Pancreas (tissue), 10 donors: ENCODE results near the gene SMURF1. TPM values are rescaled to one million over a fixed set of nuclear protein-coding genes. Genes with fewer than 3 reads are reported as not detected.
A peak's percentile ranks its signal among the peaks of the same experiment; 100 is the strongest.
"Not testable (repeated sequence)": the region's sequence is repeated elsewhere in the genome, so short reads cannot be mapped to it uniquely, and the experiment has no call there.

Source experiments
- ATAC-seq, 4 donors: fragments of 200-7000 bp; cut with Tn5 transposase; one replicate each; pipeline versions ENCODE4 v1.8.0 to v1.9.1; 2020; ENCODE audit warnings: mild to moderate bottlenecking in 4 of 4, moderate library complexity in 4 of 4
- DNase-seq, 6 donors: peaks; one replicate each; pipeline ENCODE4 v3.0.0-alpha.2; 2020
- FAIRE-seq: peaks from 2 replicates; lab custom pipeline; 2012; peaks lifted over from hg19 to GRCh38; lab: Jason Lieb, UNC
- H3K27ac ChIP-seq, 4 donors: fragments of 200-600 bp; sonication (generic); 1 replicate in 3 of 4; 2 replicates in 1 of 4; pipeline versions ENCODE4 v1.5.0 to v1.8.0; 2020
- H3K27me3 ChIP-seq, 4 donors: fragments of 200-600 bp; one replicate each; pipeline ENCODE4 v1.8.0; 2021
- H3K36me3 ChIP-seq, 3 donors: fragments of 200-600 bp; sonication (generic) in 1 of 3; one replicate each; pipeline versions ENCODE4 v1.5.0 to v1.8.0; 2020 to 2021
- H3K4me1 ChIP-seq, 3 donors: fragments of 200-600 bp; one replicate each; pipeline ENCODE4 v1.8.0; 2021
- H3K4me3 ChIP-seq, 4 donors: fragments of 200-600 bp; sonication (generic) in 2 of 4; one replicate each; pipeline versions ENCODE4 v1.5.0 to v1.8.0; 2020 to 2021
- H3K9me3 ChIP-seq, 4 donors: fragments of 200-600 bp; one replicate each; pipeline ENCODE4 v1.8.0; 2021
- CTCF ChIP-seq, 4 donors: fragments of 200-600 bp; sonication (generic) in 3 of 4; IDR thresholded peaks; one replicate each; pipeline versions ENCODE4 v1.5.0 to v1.8.0; 2021; ENCODE audit warnings: antibody characterized with exemption in 4 of 4
- WGBS, 2 donors: extraction: QIAGEN DNeasy Blood & Tissue Kit; methylation state at CpG; one replicate each; pipeline ENCODE4 v1.1.7; 2013; 5-methylcytosine and 5-hydroxymethylcytosine counted together
- intact Hi-C, 3 donors: fragments of 100-400 bp; cut with DNase I; formaldehyde crosslinking; loops; one replicate each; pipeline versions ENCODE4 v1.11.1 to v1.14.2; 2022
- polyA plus RNA-seq, 2 donors: library from polyadenylated mRNA; stranded (reverse); fragments of 200-250 nt; gene quantifications; one replicate each; pipeline ENCODE4 v1.2.3, GENCODE V29; 2013
- total RNA-seq, 6 donors: library from RNA; stranded (reverse); fragmentation: NEBNext Ultra II Directional in 4 of 6; extraction: Animal tissue kit (Norgen Biotek cat#: 25700) in 4 of 6; gene quantifications; one replicate each; pipeline versions ENCODE4 v1.2.1 to v1.2.4, GENCODE V29; 2021 to 2023
- donor health status: healthy with polysubstance abuse.
- donor health status: DM: no; HTN: no; CAD: no; lungs with moderate emphysema.
- donor health status: DM: no; HTN: no; CAD: no.
- donor health status: control.
- donor health status: control.
- donor health status: Bipolar disorder and iron deficiency.
- donor health status: DM: yes; HTN: yes; CAD: no.
- donor health status: DM: no; HTN: no; CAD: no.
- donor health status: DM: no; HTN: no; CAD: no.
- donor health status: DM: yes; HTN: yes; CAD: no.

The SMURF1 gene
- total and polyA plus RNA-seq, 8 donors, result 7.6 to 22.7 (median 14.1) TPM

- H3K4me1 ChIP-seq, result no peaks in the 10 kb centered on the region
- TF ChIP-seq CTCF (IDR thresholded peaks at IDR 0.05), result no peak
- 66 to 75% methylated on average over 4 of the region's 4 CpGs for WGBS, 2 donors
- no peak overlapping the region for H3K4me3 ChIP-seq
- DNase-seq (no peak), FAIRE-seq (no peak), ATAC-seq (peak in 1 of 4 donors; percentile 43)
- H3K27me3 ChIP-seq, result no peaks in the 10 kb centered on the region
- H3K36me3 ChIP-seq, result no peaks in the 10 kb centered on the region
- no peaks in the 10 kb centered on the region for H3K9me3 ChIP-seq
- intact Hi-C loops, result no loop called here
- H3K27ac ChIP-seq, result no peak overlapping the region
These were observed 27.8 kb upstream of the SMURF1 start for GRCh38 chr7:99171731-99172130.

- intact Hi-C loops, result no loop called here
- TF ChIP-seq CTCF (IDR thresholded peaks at IDR 0.05), result no peak
- ATAC-seq (peak in 3 of 4 donors; percentile 52 to 75 (median 55)), FAIRE-seq (no peak), DNase-seq (peak in 1 of 6 donors; percentile 20)
- Histone ChIP-seq H3K4me3 (no peak overlapping the region), H3K27ac (no peak overlapping the region), H3K27me3 (no peaks in the 10 kb centered on the region), H3K4me1 (no peaks in the 10 kb centered on the region), H3K36me3 (no peaks in the 10 kb centered on the region), H3K9me3 (no peaks in the 10 kb centered on the region)
- 36 to 38% methylated on average over 3 of the region's 3 CpGs for WGBS, 2 donors
These were observed 26.8 kb upstream of the SMURF1 start for GRCh38 chr7:99170730-99171074.

- H3K27me3 ChIP-seq, result no peaks in the 10 kb centered on the region
- H3K4me3 ChIP-seq, result no peak overlapping the region
- no peaks in the 10 kb centered on the region for H3K4me1 ChIP-seq
- intact Hi-C loops, result no loop called here
- 73% methylated on average over 6 of the region's 6 CpGs for WGBS, 2 donors
- no peak for TF ChIP-seq CTCF (IDR thresholded peaks at IDR 0.05)
- H3K36me3 ChIP-seq, result no peaks in the 10 kb centered on the region
- no peaks in the 10 kb centered on the region for H3K9me3 ChIP-seq
- H3K27ac ChIP-seq, result no peak overlapping the region
- DNase-seq (no peak), ATAC-seq (no peak), FAIRE-seq (no peak)
These were observed 26.3 kb upstream of the SMURF1 start for GRCh38 chr7:99170065-99170729.

- Histone ChIP-seq H3K4me1 (peaks cover 0 to 7% (median 4%) of the 10 kb centered on the region in 3 donors), H3K9me3 (no peaks in the 10 kb centered on the region), H3K4me3 (no peak overlapping the region), H3K36me3 (no peaks in the 10 kb centered on the region), H3K27ac (no peak overlapping the region), H3K27me3 (no peaks in the 10 kb centered on the region)
- intact Hi-C loops, result no loop called here
- no peak for ATAC-seq
- TF ChIP-seq CTCF (IDR thresholded peaks at IDR 0.05), result no peak
- FAIRE-seq, result no peak
- no peak for DNase-seq
- 61 to 64% methylated on average over 8 of the region's 8 CpGs for WGBS, 2 donors
These were observed 23.2 kb upstream of the SMURF1 start for GRCh38 chr7:99167072-99167471.

GRCh38 chr7:99165816-99166215 is 21.9 kb upstream of the SMURF1 start:
- H3K27me3 ChIP-seq, result no peaks in the 10 kb centered on the region
- peaks cover 0 to 8% (median 4%) of the 10 kb centered on the region in 3 donors for H3K4me1 ChIP-seq
- no peak overlapping the region for H3K27ac ChIP-seq
- FAIRE-seq (no peak), DNase-seq (no peak), ATAC-seq (no peak)
- no peak overlapping the region for H3K4me3 ChIP-seq
- intact Hi-C loops, result no loop called here
- no peak for TF ChIP-seq CTCF (IDR thresholded peaks at IDR 0.05)
- 68 to 80% methylated on average over 3 of the region's 3 CpGs for WGBS, 2 donors
- no peaks in the 10 kb centered on the region for H3K9me3 ChIP-seq
- no peaks in the 10 kb centered on the region for H3K36me3 ChIP-seq

GRCh38 chr7:99163669-99164068 is 19.8 kb upstream of the SMURF1 start:
- ATAC-seq, H3K27ac ChIP-seq: not testable (repeated sequence)

More at GRCh38 chr7:99163669-99164068, 19.8 kb upstream of the SMURF1 start:
- DNase-seq, H3K4me1 ChIP-seq, H3K9me3 ChIP-seq, intact Hi-C loops, H3K4me3 ChIP-seq, FAIRE-seq, H3K27me3 ChIP-seq, H3K36me3 ChIP-seq: not testable (repeated sequence)
- WGBS, 2 donors, result 82 to 90% methylated on average over 4 of the region's 4 CpGs
